Measurements from ENCODE around the gene CEP112. TPM values are rescaled to one million over a fixed set of nuclear protein-coding genes. Genes with fewer than 3 reads are reported as not detected.

The CEP112 gene
- polyA plus RNA-seq, 1 donor from 2014 or later, result 6.0 TPM

DNA sequence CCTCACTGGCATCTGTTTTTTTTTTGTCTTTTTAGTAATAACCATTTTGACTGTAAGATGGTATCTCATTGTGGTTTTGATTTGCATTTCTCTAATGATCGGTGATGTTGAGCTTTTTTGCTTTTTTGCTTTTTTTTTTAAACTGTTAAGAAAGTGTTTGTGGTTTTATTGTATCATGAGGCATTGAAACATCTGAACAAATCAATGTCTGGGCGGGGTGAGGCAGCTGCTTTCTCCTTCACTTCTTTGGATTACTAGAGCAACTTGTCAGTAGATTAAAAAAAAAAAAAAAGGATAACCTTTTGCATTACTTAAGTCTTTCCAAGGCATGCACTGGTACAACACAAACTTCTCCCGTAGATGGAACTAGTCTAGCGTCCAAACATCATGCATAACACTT lies 191.7 kb downstream of the CEP112 start:
- Histone ChIP-seq H4K20me1 (ENCODE audit: insufficient read depth) (no peaks in the 10 kb centered on the region), H3K36me3 (ENCODE audit: insufficient read depth, low read length) (no peaks in the 10 kb centered on the region), H3K27me3 (ENCODE audit: insufficient read depth, low read depth, low read length) (no peaks in the 10 kb centered on the region), H3K4me3 (ENCODE audit: low read length) (no peak overlapping the region), H3K9ac (ENCODE audit: low read length) (no peak overlapping the region), H3K9me2 (ENCODE audit: insufficient read depth, low read length) (no peaks in the 10 kb centered on the region), H3F3A (ENCODE audit: insufficient read depth, low read length, poor library complexity, severe bottlenecking) (no peaks in the 10 kb centered on the region), H3K9me3 (ENCODE audit: low read length) (no peaks in the 10 kb centered on the region), H2AFZ (ENCODE audit: low read depth, low read length) (no peak overlapping the region), H3K4me2 (ENCODE audit: low read length) (no peak overlapping the region), H3K27ac (ENCODE audit: low read length) (peak overlapping the region; percentile 61), H3K79me2 (replicated peaks; ENCODE audit: insufficient read depth, low read length) (no peaks in the 10 kb centered on the region)
- TF ChIP-seq TAF1 (IDR thresholded peaks at IDR 0.05; ENCODE audit: low read depth) (no peak), SMC3 (conservative IDR thresholded peaks at IDR 0.05; ENCODE audit: poor library complexity) (no peak), CTCF (IDR thresholded peaks at IDR 0.05; ENCODE audit: poor library complexity, severe bottlenecking) (no peak), POLR2AphosphoS5 (IDR thresholded peaks at IDR 0.05) (no peak), REST (IDR thresholded peaks at IDR 0.05; ENCODE audit: borderline replicate concordance) (no peak), RAD21 (conservative IDR thresholded peaks at IDR 0.05) (no peak), EP300 (conservative IDR thresholded peaks at IDR 0.05; ENCODE audit: poor library complexity, severe bottlenecking) (no peak), EZH2 (IDR thresholded peaks at IDR 0.05; ENCODE audit: borderline replicate concordance, insufficient read depth, low read length, poor library complexity, severe bottlenecking) (no peak), MXI1 (conservative IDR thresholded peaks at IDR 0.05; ENCODE audit: poor library complexity, severe bottlenecking) (no peak)

DNA sequence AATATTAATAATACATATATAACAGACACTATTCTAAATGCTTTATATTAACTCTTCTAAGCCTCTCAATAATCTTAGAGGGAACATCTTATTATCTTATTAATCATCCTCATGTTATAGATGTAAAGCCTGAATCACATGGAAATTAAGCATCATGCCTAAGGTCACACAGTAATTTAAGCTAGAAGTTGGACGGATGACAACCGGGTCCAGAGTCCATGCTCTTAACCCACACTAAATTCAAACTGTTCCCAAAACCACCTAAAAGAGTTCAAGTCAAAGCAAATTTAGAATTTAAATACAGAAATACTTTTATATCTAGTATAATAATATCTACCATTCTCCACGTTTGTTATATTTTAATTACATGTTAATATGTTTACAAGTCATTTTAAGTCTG lies 193.3 kb downstream of the CEP112 start:
- H4K20me1 ChIP-seq (ENCODE audit: insufficient read depth), result no peaks in the 10 kb centered on the region
- H3K9me3 ChIP-seq (ENCODE audit: low read length), result no peaks in the 10 kb centered on the region
- H3K27me3 ChIP-seq (ENCODE audit: insufficient read depth, low read depth, low read length), result no peaks in the 10 kb centered on the region
- H3K4me3 ChIP-seq (ENCODE audit: low read length), result no peak overlapping the region
- H3F3A ChIP-seq (ENCODE audit: insufficient read depth, low read length, poor library complexity, severe bottlenecking), result no peaks in the 10 kb centered on the region
- no peaks in the 10 kb centered on the region for H3K9me2 ChIP-seq (ENCODE audit: insufficient read depth, low read length)
- H3K27ac ChIP-seq (ENCODE audit: low read length), result no peak overlapping the region
- no peak overlapping the region for H2AFZ ChIP-seq (ENCODE audit: low read depth, low read length)
- no peak overlapping the region for H3K9ac ChIP-seq (ENCODE audit: low read length)
- no peak for TF ChIP-seq EZH2 (IDR thresholded peaks at IDR 0.05; ENCODE audit: borderline replicate concordance, insufficient read depth, low read length, poor library complexity, severe bottlenecking)
- no peak for TF ChIP-seq REST (IDR thresholded peaks at IDR 0.05; ENCODE audit: borderline replicate concordance)
- no peak for TF ChIP-seq POLR2AphosphoS5 (IDR thresholded peaks at IDR 0.05)
- no peak for TF ChIP-seq SMC3 (conservative IDR thresholded peaks at IDR 0.05; ENCODE audit: poor library complexity)
- no peaks in the 10 kb centered on the region for H3K36me3 ChIP-seq (ENCODE audit: insufficient read depth, low read length)
- no peaks in the 10 kb centered on the region for H3K79me2 ChIP-seq (replicated peaks; ENCODE audit: insufficient read depth, low read length)
- no peak overlapping the region for H3K4me2 ChIP-seq (ENCODE audit: low read length)

Data from neural cell (in vitro differentiated cells).